ENCODE results near the gene CALR3. TPM values are rescaled to one million over a fixed set of nuclear protein-coding genes. Genes with fewer than 3 reads are reported as not detected.

The CALR3 gene
- total RNA-seq, 4 donors from 2014 or later: not detected

DNA sequence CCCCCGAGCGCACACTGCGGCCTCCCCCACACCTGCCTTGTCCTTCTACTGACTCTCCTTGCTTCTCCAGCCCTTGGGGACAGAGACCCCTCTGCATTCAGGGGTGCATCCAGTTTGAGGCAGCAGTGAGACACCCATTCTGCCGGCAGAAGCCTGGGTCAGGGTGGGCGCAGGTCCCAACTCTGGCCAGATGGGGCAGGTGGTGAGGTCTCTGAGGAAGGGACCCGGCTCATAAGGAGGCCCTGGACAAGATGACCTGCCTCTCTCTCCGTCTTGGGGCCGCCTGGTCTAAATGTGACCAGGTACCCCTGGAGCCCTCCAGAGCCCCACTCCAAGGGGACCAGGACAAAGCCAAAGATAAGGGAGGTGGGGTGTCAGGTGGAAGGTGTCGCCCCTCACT, 40.2 kb upstream of the CALR3 start:
- Histone ChIP-seq H3K27me3 (no peaks in the 10 kb centered on the region), H3K27ac (no peak overlapping the region), H3K4me1 (peaks cover 13% of the 10 kb centered on the region in 2 donors), H3K36me3 (no peaks in the 10 kb centered on the region), H3K9me3 (no peaks in the 10 kb centered on the region), H3K4me3 (no peak overlapping the region)
- no peak for TF ChIP-seq POLR2A (IDR thresholded peaks at IDR 0.05)
- DNase-seq: no peak
- intact Hi-C loops (cut with DNase I; ENCODE audit: low total_unique reads): no loop called here

DNA sequence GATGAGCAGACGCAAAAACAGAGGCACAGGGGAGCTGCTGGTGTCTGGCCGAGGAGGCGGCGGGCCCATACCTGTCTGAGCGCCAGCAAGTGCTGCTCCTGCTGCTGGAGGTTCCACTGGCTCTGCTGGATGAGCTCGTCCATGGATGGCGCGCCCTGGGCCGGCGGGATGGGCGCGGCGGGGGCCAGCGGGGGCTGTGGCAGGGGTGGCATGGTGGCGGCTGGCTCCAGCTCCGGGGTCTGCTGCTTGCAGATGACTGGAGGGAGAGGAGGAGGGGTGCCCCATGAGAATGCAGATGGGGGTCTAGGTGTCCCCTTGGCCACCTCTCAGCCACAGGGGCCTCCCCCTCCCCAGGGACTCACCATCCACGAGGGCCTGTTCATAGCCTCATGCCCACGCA, 39.4 kb upstream of the CALR3 start:
- Histone ChIP-seq H3K27ac (no peak overlapping the region), H3K4me3 (no peak overlapping the region), H3K27me3 (no peaks in the 10 kb centered on the region), H3K36me3 (no peaks in the 10 kb centered on the region), H3K9me3 (no peaks in the 10 kb centered on the region), H3K4me1 (peaks cover 5 to 8% of the 10 kb centered on the region in 2 donors)
- intact Hi-C loops (cut with DNase I; ENCODE audit: low total_unique reads): no loop called here
- no peak for DNase-seq
- TF ChIP-seq, protein P1, sequence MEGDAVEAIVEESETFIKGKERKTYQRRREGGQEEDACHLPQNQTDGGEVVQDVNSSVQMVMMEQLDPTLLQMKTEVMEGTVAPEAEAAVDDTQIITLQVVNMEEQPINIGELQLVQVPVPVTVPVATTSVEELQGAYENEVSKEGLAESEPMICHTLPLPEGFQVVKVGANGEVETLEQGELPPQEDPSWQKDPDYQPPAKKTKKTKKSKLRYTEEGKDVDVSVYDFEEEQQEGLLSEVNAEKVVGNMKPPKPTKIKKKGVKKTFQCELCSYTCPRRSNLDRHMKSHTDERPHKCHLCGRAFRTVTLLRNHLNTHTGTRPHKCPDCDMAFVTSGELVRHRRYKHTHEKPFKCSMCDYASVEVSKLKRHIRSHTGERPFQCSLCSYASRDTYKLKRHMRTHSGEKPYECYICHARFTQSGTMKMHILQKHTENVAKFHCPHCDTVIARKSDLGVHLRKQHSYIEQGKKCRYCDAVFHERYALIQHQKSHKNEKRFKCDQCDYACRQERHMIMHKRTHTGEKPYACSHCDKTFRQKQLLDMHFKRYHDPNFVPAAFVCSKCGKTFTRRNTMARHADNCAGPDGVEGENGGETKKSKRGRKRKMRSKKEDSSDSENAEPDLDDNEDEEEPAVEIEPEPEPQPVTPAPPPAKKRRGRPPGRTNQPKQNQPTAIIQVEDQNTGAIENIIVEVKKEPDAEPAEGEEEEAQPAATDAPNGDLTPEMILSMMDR (IDR thresholded peaks at IDR 0.05): no peak
- TF ChIP-seq POLR2A (IDR thresholded peaks at IDR 0.05): no peak

DNA sequence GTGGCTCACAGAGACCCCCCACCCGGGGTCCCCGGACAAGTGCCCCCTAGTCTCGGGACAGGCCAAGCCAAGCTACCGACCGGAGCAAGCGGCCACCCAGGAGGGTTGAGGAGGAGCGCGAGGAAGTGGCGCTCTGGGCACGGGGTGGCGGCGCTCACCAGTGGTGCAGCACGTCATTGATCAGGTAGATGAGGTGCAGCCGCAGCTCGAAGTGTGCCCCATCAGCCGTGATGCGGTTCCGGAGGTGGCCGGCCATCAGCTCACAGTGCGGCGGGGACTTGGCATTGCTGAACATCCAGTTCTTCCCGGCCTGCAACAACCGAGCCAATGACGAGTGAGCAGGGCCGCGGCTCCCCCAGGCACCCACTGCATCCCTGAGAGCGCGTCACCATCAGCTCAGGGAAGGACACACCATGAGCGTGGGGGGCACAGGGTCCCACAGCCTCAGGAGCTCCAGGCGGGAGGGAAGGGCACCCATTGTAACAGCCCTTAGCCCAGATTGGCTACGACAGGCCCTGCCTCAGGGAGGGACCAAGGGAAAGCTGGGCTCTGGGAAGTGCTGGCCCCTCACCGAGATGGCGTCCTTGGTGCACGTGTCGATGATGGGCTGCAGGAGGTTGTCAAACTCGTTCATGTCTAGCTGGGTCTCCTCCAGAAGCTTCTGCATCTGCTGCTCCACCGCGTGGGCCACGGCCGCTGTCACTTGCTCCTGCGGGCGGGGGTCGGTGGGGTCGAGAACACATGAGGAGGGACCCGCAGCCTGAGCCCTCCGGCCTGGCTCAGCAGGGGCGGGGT, 36.7 kb upstream of the CALR3 start:
- Histone ChIP-seq H3K36me3 (no peaks in the 10 kb centered on the region), H3K27ac (no peak overlapping the region), H3K9me3 (no peaks in the 10 kb centered on the region), H3K4me3 (no peak overlapping the region), H3K27me3 (no peaks in the 10 kb centered on the region), H3K4me1 (no peaks in the 10 kb centered on the region)
- TF ChIP-seq, protein P1 (IDR thresholded peaks at IDR 0.05): no peak
- TF ChIP-seq POLR2A (IDR thresholded peaks at IDR 0.05): no peak
- intact Hi-C loops (cut with DNase I; ENCODE audit: low total_unique reads): no loop called here
- no peak for DNase-seq

DNA sequence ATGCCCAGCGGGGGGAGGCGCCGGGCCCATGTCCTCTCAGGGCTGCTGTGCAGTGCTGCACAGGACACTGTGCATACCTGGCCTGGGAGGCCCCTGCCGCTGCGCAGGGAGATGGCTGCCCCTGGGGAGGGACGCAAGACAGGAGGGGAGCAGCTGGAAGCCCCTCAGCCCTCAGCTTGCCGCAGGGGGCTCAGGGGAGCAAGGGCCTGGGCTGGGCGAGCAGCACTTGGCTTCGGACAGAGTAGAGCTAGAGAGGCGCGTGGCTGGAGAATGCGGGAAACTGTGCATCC, 35.4 kb upstream of the CALR3 start:
- Histone ChIP-seq H3K4me1 (no peaks in the 10 kb centered on the region), H3K27me3 (no peaks in the 10 kb centered on the region), H3K27ac (no peak overlapping the region), H3K4me3 (no peak overlapping the region), H3K9me3 (no peaks in the 10 kb centered on the region), H3K36me3 (no peaks in the 10 kb centered on the region)
- no peak for TF ChIP-seq POLR2A (IDR thresholded peaks at IDR 0.05)
- TF ChIP-seq, protein P1 (IDR thresholded peaks at IDR 0.05): no peak
- intact Hi-C loops (cut with DNase I; ENCODE audit: low total_unique reads): no loop called here
- DNase-seq: no peak

DNA sequence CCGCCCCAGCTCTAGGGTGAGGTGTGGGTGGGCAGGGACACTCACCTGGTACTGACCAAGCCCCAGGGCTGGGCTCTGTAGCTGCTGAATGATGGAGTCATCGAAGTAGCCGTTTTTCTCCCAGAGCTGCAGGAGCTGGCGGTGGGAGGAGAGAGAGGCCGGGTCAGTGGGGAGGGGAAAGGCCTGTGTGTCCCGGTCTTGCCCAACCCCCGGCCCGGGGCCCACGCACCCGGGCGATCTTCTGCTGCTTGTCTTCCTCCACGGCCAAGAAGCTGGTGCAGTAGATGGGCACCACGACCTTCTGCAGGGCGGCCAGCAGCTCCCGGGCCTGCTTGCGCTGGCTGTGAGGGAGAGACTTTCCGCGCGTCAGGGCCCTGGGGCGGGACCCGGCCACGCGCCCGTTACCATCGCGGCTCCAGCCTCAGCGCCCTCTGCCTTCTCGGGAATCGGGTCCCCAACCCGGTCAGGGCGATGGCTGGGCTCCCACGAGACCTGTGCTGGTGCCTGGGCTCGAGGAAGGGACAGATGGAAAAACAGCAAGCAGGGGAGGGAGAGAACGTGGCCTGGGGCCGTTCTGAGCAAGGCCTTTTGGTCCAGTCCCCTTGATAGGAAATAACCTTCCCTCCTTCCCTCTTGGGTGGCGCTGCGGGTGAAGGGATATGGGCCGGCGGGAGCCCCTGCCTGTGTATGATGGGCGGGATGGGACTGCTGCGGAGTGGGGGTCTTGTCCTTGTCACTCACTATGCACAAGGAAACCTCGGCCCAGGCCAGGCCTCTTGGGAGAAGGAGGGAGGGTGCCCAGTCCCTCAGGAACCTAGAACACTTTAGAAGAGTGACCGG, 34.8 kb upstream of the CALR3 start:
- no peak overlapping the region for H3K4me3 ChIP-seq
- no peak overlapping the region for H3K27ac ChIP-seq
- no peaks in the 10 kb centered on the region for H3K27me3 ChIP-seq
- no peaks in the 10 kb centered on the region for H3K9me3 ChIP-seq
- H3K36me3 ChIP-seq: no peaks in the 10 kb centered on the region
- TF ChIP-seq, protein P1 (IDR thresholded peaks at IDR 0.05): no peak
- no peak for TF ChIP-seq POLR2A (IDR thresholded peaks at IDR 0.05)
- intact Hi-C loops (cut with DNase I; ENCODE audit: low total_unique reads): no loop called here
- no peak for DNase-seq
- H3K4me1 ChIP-seq: no peaks in the 10 kb centered on the region
